NCI-H146 treated with DMSO at 0.1 percent for 48 hours (cell line): Measurements from ENCODE around the gene RCBTB2.

Source experiments
- DNase-seq: peaks from one replicate; lab custom pipeline; 2025; ENCODE audit not compliant: unreplicated experiment; lab: John Stamatoyannopoulos, UW

RCBTB2 gene

GRCh38 chr13:48496271-48497161, 36.4 kb downstream of the RCBTB2 start:
- DNase-seq, result no peak

- no peak for DNase-seq
These were observed 38.0 kb downstream of the RCBTB2 start for GRCh38 chr13:48494874-48495273.

GRCh38 chr13:48493851-48494250, 39.0 kb downstream of the RCBTB2 start:
- no peak for DNase-seq

GRCh38 chr13:48493066-48493765, 39.7 kb downstream of the RCBTB2 start:
- no peak for DNase-seq

GRCh38 chr13:48492470-48493065, 40.3 kb downstream of the RCBTB2 start:
- DNase-seq, result no peak

GRCh38 chr13:48492096-48492440, 40.8 kb downstream of the RCBTB2 start:
- DNase-seq, result no peak

GRCh38 chr13:48491423-48492095, 41.3 kb downstream of the RCBTB2 start:
- no peak for DNase-seq

- no peak for DNase-seq
These were observed 42.6 kb downstream of the RCBTB2 start for GRCh38 chr13:48490241-48490640.

- DNase-seq, result no peak
These were observed 43.2 kb downstream of the RCBTB2 start for GRCh38 chr13:48489666-48490065.

- DNase-seq, result no peak
These were observed 43.9 kb downstream of the RCBTB2 start for GRCh38 chr13:48488995-48489394.

GRCh38 chr13:48487968-48488367, 44.9 kb downstream of the RCBTB2 start:
- no peak for DNase-seq

- no peak for DNase-seq
These were observed 46.0 kb downstream of the RCBTB2 start for GRCh38 chr13:48486836-48487235.

GRCh38 chr13:48486362-48486761, 46.5 kb downstream of the RCBTB2 start:
- no peak for DNase-seq

- DNase-seq, result no peak
These were observed 47.4 kb downstream of the RCBTB2 start for GRCh38 chr13:48485432-48485831.

GRCh38 chr13:48483575-48483974, 49.3 kb downstream of the RCBTB2 start:
- DNase-seq, result no peak

- no peak for DNase-seq
These were observed 54.5 kb downstream of the RCBTB2 start for GRCh38 chr13:48478391-48478790.

- no peak for DNase-seq
These were observed 55.6 kb downstream of the RCBTB2 start for GRCh38 chr13:48477191-48477855.

- no peak for DNase-seq
These were observed 56.2 kb downstream of the RCBTB2 start for GRCh38 chr13:48476686-48477085.

GRCh38 chr13:48476215-48476614, 56.7 kb downstream of the RCBTB2 start:
- DNase-seq, result no peak

GRCh38 chr13:48475230-48475629, 57.6 kb downstream of the RCBTB2 start:
- no peak for DNase-seq
